Inferior parietal cortex (tissue), 1 donor: ENCODE measurements around the gene RFX7.

Experiments used
- DNase-seq: peaks from one replicate; pipeline ENCODE4 v3.0.0-alpha.2; 2016; ENCODE audit errors: extremely low spot score

The RFX7 gene

GRCh38 chr15:56244038-56244810, 545 bp upstream of the RFX7 start:
- DNase-seq, result peak; percentile 64

GRCh38 chr15:56242576-56243162, 1.0 kb downstream of the RFX7 start:
- peak; percentile 38 for DNase-seq

- peak; percentile 19 for DNase-seq
Observed at GRCh38 chr15:56241374-56242105, 2.1 kb downstream of the RFX7 start.

DNA sequence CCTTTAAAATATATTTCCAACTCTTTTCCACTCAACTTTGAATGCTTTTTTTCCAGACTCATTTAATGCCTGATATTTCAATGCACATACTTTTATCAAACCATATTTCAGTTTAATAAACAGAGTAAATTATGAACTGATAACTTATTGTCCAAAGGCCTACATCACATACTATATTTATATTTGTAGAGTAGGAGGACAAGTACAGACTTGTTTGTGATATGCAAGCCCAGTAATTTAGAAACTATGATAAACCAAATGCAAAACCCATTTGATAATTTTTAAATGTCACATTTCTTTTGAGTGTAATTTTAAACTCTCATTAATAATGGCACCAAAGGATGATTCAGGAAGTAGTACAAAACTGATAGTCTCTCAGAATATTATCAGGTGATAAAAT, 3.3 kb downstream of the RFX7 start:
- DNase-seq, result no peak

GRCh38 chr15:56236197-56236596, 7.5 kb downstream of the RFX7 start:
- DNase-seq, result no peak

GRCh38 chr15:56234804-56235203, 8.9 kb downstream of the RFX7 start:
- DNase-seq, result no peak

GRCh38 chr15:56233549-56233948, 10.1 kb downstream of the RFX7 start:
- DNase-seq, result no peak

DNA sequence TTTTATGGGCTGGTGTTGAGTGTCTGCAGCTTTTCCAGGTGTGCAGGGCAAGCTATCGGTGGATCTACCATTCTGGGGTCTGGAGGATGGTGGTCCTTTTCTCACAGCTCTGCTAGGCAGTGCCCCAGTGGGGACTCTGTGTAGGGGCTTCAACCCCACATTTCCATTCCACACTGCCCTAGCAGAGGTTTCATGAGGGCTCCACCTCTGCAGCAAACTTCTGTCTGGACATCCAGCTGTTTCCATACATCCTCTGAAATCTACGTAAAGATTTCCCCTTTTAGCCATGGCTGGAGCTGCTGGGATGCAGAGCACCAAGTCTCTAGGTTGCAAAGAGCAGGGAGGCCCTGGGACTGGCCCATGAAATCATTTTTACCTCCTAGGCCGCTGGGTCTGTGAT, 11.6 kb downstream of the RFX7 start:
- DNase-seq, result no peak

GRCh38 chr15:56228854-56229253, 14.8 kb downstream of the RFX7 start:
- no peak for DNase-seq

GRCh38 chr15:56228352-56228751, 15.3 kb downstream of the RFX7 start:
- no peak for DNase-seq

DNA sequence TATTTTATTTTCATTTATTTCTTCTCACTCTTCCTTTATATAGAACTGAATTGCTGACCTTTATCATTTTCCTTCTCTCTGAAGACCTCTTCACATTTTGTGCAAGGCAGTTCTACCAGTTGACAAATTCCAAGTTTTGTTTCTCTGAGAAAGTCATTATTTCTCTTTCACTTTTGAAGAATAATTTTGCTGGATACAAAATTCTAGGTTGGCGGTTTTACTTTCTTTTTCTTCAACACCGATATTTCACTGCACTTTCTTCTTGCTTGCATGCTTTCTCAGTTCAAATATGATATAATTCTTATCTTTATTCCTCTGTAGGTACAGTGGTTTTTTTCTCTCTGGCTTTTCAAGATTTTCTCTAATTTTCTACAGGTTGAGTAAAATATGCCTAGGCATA, 15.9 kb downstream of the RFX7 start:
- no peak for DNase-seq

- no peak for DNase-seq
Observed at GRCh38 chr15:56227306-56227705, 16.4 kb downstream of the RFX7 start.

DNA sequence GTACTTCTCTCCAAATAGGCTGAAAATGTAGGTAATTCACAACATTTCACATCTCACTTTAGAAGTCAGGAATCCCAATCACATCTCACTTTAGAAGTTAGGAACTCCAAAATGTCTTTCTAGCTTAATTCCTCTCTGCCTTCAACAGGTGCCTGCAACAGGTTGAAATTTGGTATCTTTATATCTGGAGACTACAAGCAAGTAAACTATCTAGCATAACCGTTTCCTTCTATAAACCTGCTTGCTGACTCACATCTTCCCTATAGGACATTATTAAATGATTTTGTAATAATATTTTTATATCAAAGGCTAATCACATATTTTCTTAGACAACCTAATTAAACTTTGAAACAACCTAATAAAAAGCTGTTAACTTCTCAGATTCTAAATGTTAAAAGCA, 18.2 kb downstream of the RFX7 start:
- DNase-seq, result no peak

DNA sequence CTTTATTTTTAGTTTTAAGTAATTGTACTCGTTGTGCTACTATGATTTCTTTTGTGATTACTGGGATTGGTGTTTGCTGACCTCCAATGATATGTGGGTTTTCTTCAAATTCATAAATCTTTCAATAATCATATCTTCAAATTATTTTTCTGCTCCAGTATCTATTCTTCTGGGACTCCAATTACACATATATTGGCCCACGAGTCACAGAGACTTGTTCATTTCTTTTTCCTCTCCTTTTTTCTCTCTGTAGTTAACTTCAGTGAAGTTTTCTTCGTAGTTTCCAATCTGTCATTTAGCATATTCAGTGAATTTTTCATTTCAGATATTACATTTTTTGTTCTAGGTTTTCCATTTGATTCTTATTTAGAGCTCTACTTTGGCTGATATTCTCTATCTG, 21.4 kb downstream of the RFX7 start:
- no peak for DNase-seq

GRCh38 chr15:56217341-56217740, 26.3 kb downstream of the RFX7 start:
- DNase-seq, result no peak

- DNase-seq, result no peak
Observed at GRCh38 chr15:56215769-56216168, 27.9 kb downstream of the RFX7 start.

DNA sequence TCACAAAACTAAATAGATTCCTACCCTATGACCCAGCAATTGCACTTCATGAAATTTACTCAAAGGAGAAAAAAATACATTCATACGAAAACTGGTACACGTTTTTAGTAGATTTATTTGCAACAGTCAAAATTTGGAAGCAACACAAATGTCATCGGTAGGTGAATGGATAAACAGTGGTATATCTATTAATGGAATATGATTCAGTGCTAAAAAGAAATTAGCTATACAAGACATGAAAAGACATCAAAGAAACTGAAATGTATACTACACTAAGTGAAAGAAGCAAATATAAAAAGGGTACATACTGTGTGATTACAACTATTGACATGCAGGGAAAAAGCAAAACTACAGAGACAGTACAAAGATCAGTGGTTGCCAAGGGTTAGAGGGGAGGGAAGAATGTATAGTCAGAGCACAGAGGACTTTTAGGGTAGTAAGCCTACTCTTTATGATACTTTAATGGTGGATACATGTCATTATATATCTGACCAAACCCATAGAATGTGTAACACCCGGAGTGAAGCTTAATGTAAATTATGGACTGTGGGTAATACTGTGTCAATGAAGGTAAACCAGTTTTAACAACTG, 31.6 kb downstream of the RFX7 start:
- no peak for DNase-seq

DNA sequence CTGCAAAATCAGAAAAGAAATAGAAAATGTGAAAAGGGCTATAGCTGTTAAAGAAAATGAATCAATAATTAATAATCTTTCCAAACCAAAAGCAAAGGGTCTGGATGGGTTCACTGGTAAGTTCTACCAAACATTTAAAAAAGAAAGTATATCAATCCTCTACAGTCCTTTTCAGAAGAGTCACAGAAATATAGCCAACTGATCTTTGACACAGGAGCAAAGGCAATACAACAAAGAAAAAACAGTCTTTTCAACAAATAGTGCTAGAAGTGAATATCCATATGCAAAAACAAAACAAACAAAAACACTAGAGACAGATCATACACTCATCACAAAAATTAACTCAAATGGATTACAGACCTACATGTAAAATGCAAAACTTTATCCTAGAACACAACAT, 32.6 kb downstream of the RFX7 start:
- DNase-seq, result no peak

DNA sequence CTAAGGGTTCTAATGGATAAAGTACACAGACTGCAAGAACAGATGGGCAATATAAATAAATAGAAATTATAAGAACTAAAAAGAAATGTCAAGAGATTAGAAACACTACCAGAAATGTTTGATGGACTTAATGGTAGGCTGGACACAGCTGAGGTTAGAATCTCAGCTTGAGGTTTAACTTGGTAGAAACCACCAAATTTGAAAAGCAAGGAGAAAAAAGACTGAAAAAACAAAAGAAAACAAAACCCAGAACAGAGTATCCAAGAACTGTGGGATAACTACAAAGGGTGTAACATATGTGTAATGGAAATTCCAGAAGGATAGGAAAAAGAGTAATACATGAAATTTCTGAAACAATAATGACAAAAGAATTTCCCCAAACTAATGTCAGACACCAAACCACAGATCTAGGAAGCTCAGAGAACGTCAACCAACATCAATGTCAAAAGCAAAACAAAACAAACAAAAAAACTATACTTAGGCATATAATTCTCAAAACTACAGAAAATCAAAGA, 35.0 kb downstream of the RFX7 start:
- DNase-seq, result no peak

DNA sequence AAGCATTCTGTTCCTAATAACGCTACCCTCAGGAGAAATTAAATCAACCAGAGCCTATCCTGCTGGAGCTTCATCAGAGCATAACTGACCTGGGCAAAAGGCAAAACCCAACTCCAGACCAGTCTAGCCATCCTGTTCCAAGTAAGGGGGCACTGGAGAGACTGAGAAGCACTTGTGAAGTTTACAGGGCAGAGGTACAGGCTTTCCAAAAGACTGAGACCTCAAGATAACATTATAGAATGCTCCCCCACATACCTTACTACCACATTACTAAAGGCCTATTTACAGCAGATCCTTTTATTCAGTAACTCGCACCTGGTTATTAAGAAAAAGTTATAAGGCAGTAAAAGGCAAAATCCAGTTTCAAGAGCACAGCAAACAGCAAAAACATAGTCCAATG, 35.5 kb downstream of the RFX7 start:
- no peak for DNase-seq

- DNase-seq, result no peak
Observed at GRCh38 chr15:56207711-56208110, 36.0 kb downstream of the RFX7 start.

- no peak for DNase-seq
Observed at GRCh38 chr15:56207092-56207491, 36.6 kb downstream of the RFX7 start.
